K562 (cell line): Measurements from ENCODE around the gene ZFPM1. TPM values are rescaled to one million over a fixed set of nuclear protein-coding genes. Genes with fewer than 3 reads are reported as not detected.

Source experiments
- ARHGAP35 ChIP-seq: fragments of 450-650 bp; IDR thresholded peaks from 2 replicates; pipeline ENCODE4 v1.6.1; 2018; ENCODE audit not compliant: partially characterized antibody
- CBX3 ChIP-seq, 2 experiments: IDR thresholded peaks; 1 replicate in 1 of 2; 2 replicates in 1 of 2; pipeline ENCODE4 v1.6.1; 2012; ENCODE audit warnings: inconsistent platforms in 2 of 2, low read length in 2 of 2, borderline replicate concordance in 1 of 2, control low read depth in 1 of 2
- EGR1 ChIP-seq: fragments of 450-650 bp; conservative IDR thresholded peaks from 2 replicates; pipeline ENCODE4 v1.6.1; 2017; ENCODE audit warnings: mild to moderate bottlenecking
- FOXA1 ChIP-seq: fragments of 450-650 bp; IDR thresholded peaks from 2 replicates; pipeline ENCODE4 v1.6.1; 2016; ENCODE audit warnings: mild to moderate bottlenecking, borderline replicate concordance
- FOXJ3 ChIP-seq: sonication (generic); formaldehyde crosslinking; IDR thresholded peaks from 2 replicates; pipeline ENCODE4 v1.4.0; 2020; ENCODE audit warnings: mild to moderate bottlenecking, missing genetic modification reagents
- GABPA ChIP-seq: fragments of 200-800 bp; sonication (Bioruptor generic); conservative IDR thresholded peaks from 2 replicates; pipeline ENCODE4 v1.6.1; 2016; ENCODE audit warnings: low read depth, missing genetic modification characterization, missing compliant biosample characterization
- HSF4 ChIP-seq: fragments of 250-450 bp; sonication (Bioruptor Pico); IDR thresholded peaks from 2 replicates; pipeline ENCODE4 v2.1.2; 2022; ENCODE audit warnings: mild to moderate bottlenecking, moderate library complexity, borderline replicate concordance
- JUNB ChIP-seq: fragments of 450-650 bp; formaldehyde crosslinking; conservative IDR thresholded peaks from 2 replicates; pipeline ENCODE4 v1.4.0; 2020; ENCODE audit warnings: mild to moderate bottlenecking
- KDM4B ChIP-seq, 2 experiments: fragments of 450-650 bp in 1 of 2; sonication (generic) in 1 of 2; IDR thresholded peaks; 2 replicates each; pipeline ENCODE4 v1.6.1; 2016 to 2017; ENCODE audit warnings: borderline replicate concordance in 2 of 2, antibody characterized with exemption in 1 of 2, low read depth in 1 of 2, mild to moderate bottlenecking in 1 of 2
- MCM2 ChIP-seq: fragments of 450-650 bp; IDR thresholded peaks from 2 replicates; pipeline ENCODE4 v1.6.1; 2017; ENCODE audit warnings: low read depth, mild to moderate bottlenecking
- MXI1 ChIP-seq: IDR thresholded peaks from 2 replicates; pipeline ENCODE4 v1.6.1; 2011; ENCODE audit warnings: low read depth, mild to moderate bottlenecking, improper control_type of control experiment, low read length
- NFE2 ChIP-seq: IDR thresholded peaks from 2 replicates; pipeline ENCODE4 v1.6.1; 2014; ENCODE audit warnings: antibody characterized with exemption, low read depth
- POLR2H ChIP-seq: IDR thresholded peaks from 2 replicates; pipeline ENCODE4 v1.6.1; 2016; ENCODE audit warnings: missing genetic modification characterization, low read depth, mild to moderate bottlenecking, control low read depth, missing compliant biosample characterization, moderate library complexity
- RNF2 ChIP-seq: sonication (generic); IDR thresholded peaks from 2 replicates; pipeline ENCODE4 v1.6.1; 2016
- SAFB ChIP-seq: fragments of 200-400 bp; formaldehyde crosslinking; IDR thresholded peaks from 2 replicates; pipeline ENCODE4 v1.6.1; 2017; ENCODE audit warnings: low read depth, low read length, borderline replicate concordance
- SMAD1 ChIP-seq: fragments of 150-350 bp; IDR thresholded peaks from 2 replicates; pipeline ENCODE4 v1.6.1; 2014; ENCODE audit warnings: low read length, low read depth; ENCODE audit not compliant: partially characterized antibody
- TEAD4 ChIP-seq, 2 experiments: sonication (generic) in 1 of 2; formaldehyde crosslinking in 1 of 2; IDR thresholded peaks; 2 replicates each; pipeline versions ENCODE4 v1.6.1 to v1.8.0; 2012 to 2022; ENCODE audit warnings: borderline replicate concordance in 1 of 2, inconsistent platforms in 1 of 2, low read length in 1 of 2, mild to moderate bottlenecking in 1 of 2, missing genetic modification reagents in 1 of 2
- TRIM28 ChIP-seq: fragments of 450-650 bp; IDR thresholded peaks from 2 replicates; pipeline ENCODE4 v1.6.1; 2017
- polyA plus RNA-seq, 8 experiments: library from polyadenylated mRNA; depleted of rRNA in 4 of 8; stranded (reverse) in 5 of 8; unstranded in 3 of 8; fragments of >200 nt; fragmentation: Nextera tagmentation in 2 of 8; fragmentation: Illumina TruSeq in 1 of 8; extraction: Ambion mirVana in 2 of 8; extraction: Trizol in 1 of 8; gene quantifications; 2 replicates each; pipeline versions ENCODE4 v1.2.1 to v1.2.3, GENCODE V29; 2011 to 2014; ENCODE audit warnings: inconsistent platforms in 1 of 8, missing spikeins in 1 of 8
- total RNA-seq, 7 experiments: library from RNA; depleted of rRNA in 6 of 7; stranded (reverse); fragments of >200 nt in 6 of 7; fragmentation: Illumina TruSeq in 2 of 7; extraction: Trizol in 2 of 7; gene quantifications; 2 replicates each; pipeline versions ENCODE4 v1.2.1 to v1.2.3, GENCODE V29; 2011 to 2021; ENCODE audit warnings: low replicate concordance in 1 of 7
- TF ChIP-seq, protein P1 (sequence below): fragments of 450-650 bp; formaldehyde crosslinking; IDR thresholded peaks from 2 replicates; pipeline ENCODE4 v1.4.0; 2022; ENCODE audit warnings: mild to moderate bottlenecking, moderate library complexity
- TF ChIP-seq, protein P2 (sequence below): fragments of 250-450 bp; sonication (Bioruptor Pico); IDR thresholded peaks from 2 replicates; pipeline ENCODE4 v1.4.0; 2020
- TF ChIP-seq, protein P3 (sequence below): fragments of 450-650 bp; IDR thresholded peaks from 2 replicates; pipeline ENCODE4 v1.6.1; 2016; ENCODE audit warnings: missing biosample characterization, missing genetic modification characterization
- TF ChIP-seq, protein P4 (sequence below): fragments of 450-650 bp; formaldehyde crosslinking; IDR thresholded peaks from 2 replicates; pipeline ENCODE4 v1.4.0; 2022; ENCODE audit warnings: missing genetic modification characterization
- TF ChIP-seq, protein P5 (sequence below): fragments of 250-450 bp; sonication (Bioruptor Pico); IDR thresholded peaks from 2 replicates; pipeline ENCODE4 v1.5.0; 2020; ENCODE audit warnings: mild to moderate bottlenecking

ZFPM1 gene
- total and polyA plus RNA-seq, 9 of the 15 experiments (the other 6 are each of a cell fraction or from before 2014, with no cell fraction given): 0.03 to 35.9 (median 1.4) TPM

DNA sequence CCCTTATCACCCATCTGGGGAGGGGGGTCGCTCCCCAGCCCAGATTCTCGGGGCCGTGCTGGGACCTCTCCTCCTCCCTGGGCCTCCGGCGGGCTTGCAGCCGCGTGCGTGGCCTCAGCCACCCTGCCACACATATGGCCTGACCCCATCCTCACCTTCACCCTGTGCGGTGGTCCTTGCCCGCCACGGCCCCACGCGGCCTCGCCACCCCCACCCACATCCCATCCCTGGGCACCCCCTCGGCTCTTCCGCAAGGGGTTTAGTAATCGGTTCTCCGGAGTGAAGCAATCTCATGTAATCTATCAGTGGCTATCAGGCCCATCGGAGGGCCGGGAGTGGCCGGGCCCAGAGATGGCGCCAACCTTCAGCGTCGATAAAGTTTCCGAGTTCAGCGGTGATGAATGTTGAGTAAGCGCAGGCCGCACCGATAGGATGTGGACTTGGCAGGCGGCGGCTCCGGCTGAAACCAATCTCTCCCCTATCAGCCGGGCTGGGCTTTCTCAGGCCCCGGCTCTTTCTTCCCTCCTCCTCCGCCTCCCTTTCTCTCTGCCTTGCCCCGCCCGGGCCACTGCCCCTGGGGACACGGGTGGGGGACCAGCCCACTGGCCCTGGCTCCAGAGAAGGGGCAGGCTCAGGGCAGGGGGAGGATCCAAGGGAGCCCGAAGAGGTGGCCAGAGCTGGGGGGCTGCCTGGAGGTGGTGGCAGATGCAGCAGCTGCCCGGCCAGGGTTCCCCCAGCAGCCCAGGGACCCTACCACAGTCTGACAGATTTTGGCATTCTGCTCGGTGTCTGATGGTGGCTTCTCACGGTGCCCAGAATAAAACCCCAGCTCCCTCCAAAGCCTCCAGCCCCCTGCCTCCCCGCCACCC is 20.8 kb downstream of the ZFPM1 start (continued):
- TF ChIP-seq JUNB (CRISPR knock-in tag) (no peak), RNF2 (peak; percentile 43; the same call in 1 of the 2 replicates), KDM4B (IDR thresholded peaks at IDR 0.05; ENCODE audit: borderline replicate concordance in 2 of 2, low read depth in 1 of 2) (no peak), CBX3 (IDR thresholded peaks at IDR 0.05; ENCODE audit: borderline replicate concordance in 1 of 2, low read length in 2 of 2) (no peak), MXI1 (no peak), FOXJ3 (CRISPR knock-in tag) (no peak), SAFB (peak; percentile 41; the same call in 1 of the 2 replicates), GABPA (tag) (no peak), FOXA1 (no peak), ARHGAP35 (no peak), EGR1 (no peak), SMAD1 (peak; percentile 24), NFE2 (no peak), TEAD4 (IDR thresholded peaks at IDR 0.05; ENCODE audit: low read length) (peak; percentile 34; the same call in 1 of the 2 replicates), TEAD4 (CRISPR knock-in tag; IDR thresholded peaks at IDR 0.05; ENCODE audit: borderline replicate concordance) (no peak), HSF4 (CRISPR knock-in tag) (no peak), MCM2 (no peak), TRIM28 (no peak), POLR2H (tag) (no peak)
- TF ChIP-seq, protein P1, sequence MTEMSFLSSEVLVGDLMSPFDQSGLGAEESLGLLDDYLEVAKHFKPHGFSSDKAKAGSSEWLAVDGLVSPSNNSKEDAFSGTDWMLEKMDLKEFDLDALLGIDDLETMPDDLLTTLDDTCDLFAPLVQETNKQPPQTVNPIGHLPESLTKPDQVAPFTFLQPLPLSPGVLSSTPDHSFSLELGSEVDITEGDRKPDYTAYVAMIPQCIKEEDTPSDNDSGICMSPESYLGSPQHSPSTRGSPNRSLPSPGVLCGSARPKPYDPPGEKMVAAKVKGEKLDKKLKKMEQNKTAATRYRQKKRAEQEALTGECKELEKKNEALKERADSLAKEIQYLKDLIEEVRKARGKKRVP (CRISPR knock-in tag): peak; percentile 64; the same call in 1 of the 2 replicates
- TF ChIP-seq, protein P2, sequence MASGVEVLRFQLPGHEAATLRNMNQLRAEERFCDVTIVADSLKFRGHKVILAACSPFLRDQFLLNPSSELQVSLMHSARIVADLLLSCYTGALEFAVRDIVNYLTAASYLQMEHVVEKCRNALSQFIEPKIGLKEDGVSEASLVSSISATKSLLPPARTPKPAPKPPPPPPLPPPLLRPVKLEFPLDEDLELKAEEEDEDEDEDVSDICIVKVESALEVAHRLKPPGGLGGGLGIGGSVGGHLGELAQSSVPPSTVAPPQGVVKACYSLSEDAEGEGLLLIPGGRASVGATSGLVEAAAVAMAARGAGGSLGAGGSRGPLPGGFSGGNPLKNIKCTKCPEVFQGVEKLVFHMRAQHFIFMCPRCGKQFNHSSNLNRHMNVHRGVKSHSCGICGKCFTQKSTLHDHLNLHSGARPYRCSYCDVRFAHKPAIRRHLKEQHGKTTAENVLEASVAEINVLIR: no peak
- TF ChIP-seq, protein P3, sequence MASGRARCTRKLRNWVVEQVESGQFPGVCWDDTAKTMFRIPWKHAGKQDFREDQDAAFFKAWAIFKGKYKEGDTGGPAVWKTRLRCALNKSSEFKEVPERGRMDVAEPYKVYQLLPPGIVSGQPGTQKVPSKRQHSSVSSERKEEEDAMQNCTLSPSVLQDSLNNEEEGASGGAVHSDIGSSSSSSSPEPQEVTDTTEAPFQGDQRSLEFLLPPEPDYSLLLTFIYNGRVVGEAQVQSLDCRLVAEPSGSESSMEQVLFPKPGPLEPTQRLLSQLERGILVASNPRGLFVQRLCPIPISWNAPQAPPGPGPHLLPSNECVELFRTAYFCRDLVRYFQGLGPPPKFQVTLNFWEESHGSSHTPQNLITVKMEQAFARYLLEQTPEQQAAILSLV: no peak
- TF ChIP-seq, protein P4, sequence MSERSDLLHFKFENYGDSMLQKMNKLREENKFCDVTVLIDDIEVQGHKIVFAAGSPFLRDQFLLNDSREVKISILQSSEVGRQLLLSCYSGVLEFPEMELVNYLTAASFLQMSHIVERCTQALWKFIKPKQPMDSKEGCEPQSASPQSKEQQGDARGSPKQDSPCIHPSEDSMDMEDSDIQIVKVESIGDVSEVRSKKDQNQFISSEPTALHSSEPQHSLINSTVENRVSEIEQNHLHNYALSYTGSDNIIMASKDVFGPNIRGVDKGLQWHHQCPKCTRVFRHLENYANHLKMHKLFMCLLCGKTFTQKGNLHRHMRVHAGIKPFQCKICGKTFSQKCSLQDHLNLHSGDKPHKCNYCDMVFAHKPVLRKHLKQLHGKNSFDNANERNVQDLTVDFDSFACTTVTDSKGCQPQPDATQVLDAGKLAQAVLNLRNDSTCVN (CRISPR knock-in tag): no peak
- TF ChIP-seq, protein P5, sequence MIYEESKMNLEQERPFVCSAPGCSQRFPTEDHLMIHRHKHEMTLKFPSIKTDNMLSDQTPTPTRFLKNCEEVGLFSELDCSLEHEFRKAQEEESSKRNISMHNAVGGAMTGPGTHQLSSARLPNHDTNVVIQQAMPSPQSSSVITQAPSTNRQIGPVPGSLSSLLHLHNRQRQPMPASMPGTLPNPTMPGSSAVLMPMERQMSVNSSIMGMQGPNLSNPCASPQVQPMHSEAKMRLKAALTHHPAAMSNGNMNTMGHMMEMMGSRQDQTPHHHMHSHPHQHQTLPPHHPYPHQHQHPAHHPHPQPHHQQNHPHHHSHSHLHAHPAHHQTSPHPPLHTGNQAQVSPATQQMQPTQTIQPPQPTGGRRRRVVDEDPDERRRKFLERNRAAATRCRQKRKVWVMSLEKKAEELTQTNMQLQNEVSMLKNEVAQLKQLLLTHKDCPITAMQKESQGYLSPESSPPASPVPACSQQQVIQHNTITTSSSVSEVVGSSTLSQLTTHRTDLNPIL: no peak
